Hepatocyte (in vitro differentiated cells): ENCODE measurements around the gene PSMF1. TPM values are rescaled to one million over a fixed set of nuclear protein-coding genes. Genes with fewer than 3 reads are reported as not detected.

ENCODE experiments used
- polyA plus RNA-seq: library from polyadenylated mRNA; unstranded; fragments of >200 nt; fragmentation: Nextera tagmentation; extraction: Ambion mirVana; gene quantifications from 2 replicates; pipeline ENCODE4 v1.2.1, GENCODE V29; 2016
- total RNA-seq: library from RNA; depleted of rRNA; stranded (reverse); fragments of >200 nt; gene quantifications from 2 replicates; pipeline ENCODE4 v1.2.3, GENCODE V29; 2014

The PSMF1 gene
- total and polyA plus RNA-seq, 2 experiments from 2014 or later: 97.3 to 126 TPM

Other genes starting within 250 kb of the PSMF1 start
- not detected in 2 replicates for gene ANGPT4, start 202.3 kb upstream of the PSMF1 start, total RNA-seq
- gene ANGPT4, start 202.3 kb upstream of the PSMF1 start, polyA plus RNA-seq: not detected in 2 replicates
- 0.08 and 0.57 TPM in 2 replicates for gene RSPO4, start 116.3 kb upstream of the PSMF1 start, total RNA-seq
- 0.41 and 2.4 TPM in 2 replicates for gene RSPO4, start 116.3 kb upstream of the PSMF1 start, polyA plus RNA-seq
- 5.2 and 9.4 TPM in 2 replicates for gene TMEM74B, start 66.4 kb downstream of the PSMF1 start, total RNA-seq
- gene TMEM74B, start 66.4 kb downstream of the PSMF1 start, polyA plus RNA-seq: 5.5 and 7.3 TPM in 2 replicates
- gene C20orf202, start 84.9 kb downstream of the PSMF1 start, total RNA-seq: 1.4 and 1.6 TPM in 2 replicates
- gene C20orf202, start 84.9 kb downstream of the PSMF1 start, polyA plus RNA-seq: 0.35 and 0.84 TPM in 2 replicates
- gene RAD21L1, start 107.4 kb downstream of the PSMF1 start, total RNA-seq: not detected in 2 replicates
- gene RAD21L1, start 107.4 kb downstream of the PSMF1 start, polyA plus RNA-seq: not detected in 2 replicates
- 3.7 and 3.9 TPM in 2 replicates for gene SNPH, start 147.7 kb downstream of the PSMF1 start, total RNA-seq
- gene SNPH, start 147.7 kb downstream of the PSMF1 start, polyA plus RNA-seq: 2.3 TPM in 2 replicates
- gene SDCBP2, start 210.5 kb downstream of the PSMF1 start, total RNA-seq: 57.2 and 64.1 TPM in 2 replicates
- 74.4 and 83.3 TPM in 2 replicates for gene SDCBP2, start 210.5 kb downstream of the PSMF1 start, polyA plus RNA-seq